MM.1S (cell line): ENCODE results near the gene NME3.
A peak's percentile ranks its signal among the peaks of the same experiment; 100 is the strongest.

Source experiments
- DNase-seq: peaks from one replicate; pipeline ENCODE4 v3.0.0-alpha.2; 2015
- H2AFZ ChIP-seq: fragments of 300-600 bp; sonication (generic); 2 replicates; pipeline ENCODE4 v1.6.0; 2016; ENCODE audit warnings: antibody characterized with exemption, low read length
- H3F3A ChIP-seq: fragments of 300-600 bp; sonication (generic); 2 replicates; pipeline ENCODE4 v1.6.1; 2016; ENCODE audit warnings: mild to moderate bottlenecking, antibody characterized with exemption, low read length, moderate library complexity, mixed read lengths; ENCODE audit not compliant: insufficient read depth
- H3K27ac ChIP-seq: fragments of 300-600 bp; sonication (generic); 2 replicates; pipeline ENCODE4 v1.5.1; 2016; ENCODE audit warnings: mild to moderate bottlenecking, low read length
- H3K27me3 ChIP-seq: fragments of 300-600 bp; sonication (generic); replicated peaks from 2 replicates; pipeline ENCODE4 v1.6.0; 2016; ENCODE audit warnings: low read length; ENCODE audit not compliant: insufficient read depth
- H3K36me3 ChIP-seq: fragments of 300-600 bp; sonication (generic); replicated peaks from 2 replicates; pipeline ENCODE4 v1.6.1; 2016; ENCODE audit warnings: mild to moderate bottlenecking, low read length, mixed read lengths; ENCODE audit not compliant: insufficient read depth
- H3K4me1 ChIP-seq: fragments of 300-600 bp; sonication (generic); 2 replicates; pipeline ENCODE4 v1.6.1; 2016; ENCODE audit warnings: low read length, mixed read lengths
- H3K4me2 ChIP-seq: fragments of 300-600 bp; sonication (generic); 2 replicates; pipeline ENCODE4 v1.6.0; 2016; ENCODE audit warnings: low read depth, low read length
- H3K4me3 ChIP-seq: fragments of 300-600 bp; sonication (generic); 2 replicates; pipeline ENCODE4 v1.5.1; 2016; ENCODE audit warnings: low read length, mixed read lengths
- H3K79me2 ChIP-seq: fragments of 300-600 bp; sonication (generic); 2 replicates; pipeline ENCODE4 v1.6.1; 2016; ENCODE audit warnings: mixed run types, low read length, mixed read lengths
- H3K9ac ChIP-seq: fragments of 300-600 bp; sonication (generic); 2 replicates; pipeline ENCODE4 v1.6.1; 2016; ENCODE audit warnings: low read length, mixed read lengths
- H3K9me2 ChIP-seq: fragments of 300-600 bp; sonication (generic); replicated peaks from 2 replicates; pipeline ENCODE4 v1.6.1; 2016; ENCODE audit warnings: mild to moderate bottlenecking, low read length, mixed read lengths; ENCODE audit not compliant: insufficient read depth
- H3K9me3 ChIP-seq: fragments of 300-600 bp; sonication (generic); replicated peaks from 2 replicates; pipeline ENCODE4 v1.6.1; 2016; ENCODE audit warnings: mild to moderate bottlenecking, low read length, mixed read lengths; ENCODE audit not compliant: insufficient read depth
- H4K20me1 ChIP-seq: fragments of 300-600 bp; sonication (generic); 2 replicates; pipeline ENCODE4 v1.6.1; 2016; ENCODE audit warnings: mild to moderate bottlenecking, low read length, moderate library complexity, mixed read lengths; ENCODE audit not compliant: insufficient read depth
- EZH2 ChIP-seq: fragments of 300-600 bp; sonication (generic); optimal IDR thresholded peaks from 2 replicates; pipeline ENCODE3; 2017; ENCODE audit warnings: low read depth, mild to moderate bottlenecking, antibody characterized with exemption, low read length, mixed read lengths
- EZH2phosphoT487 ChIP-seq: fragments of 300-600 bp; sonication (generic); IDR thresholded peaks from 2 replicates; pipeline ENCODE4 v1.6.1; 2018; ENCODE audit warnings: antibody characterized with exemption, low read length
- TF ChIP-seq, protein P1 (sequence below): fragments of 300-600 bp; sonication (generic); IDR thresholded peaks from 2 replicates; pipeline ENCODE4 v1.5.1; 2016; ENCODE audit warnings: antibody characterized with exemption, low read length, mixed read lengths

Gene NME3

DNA sequence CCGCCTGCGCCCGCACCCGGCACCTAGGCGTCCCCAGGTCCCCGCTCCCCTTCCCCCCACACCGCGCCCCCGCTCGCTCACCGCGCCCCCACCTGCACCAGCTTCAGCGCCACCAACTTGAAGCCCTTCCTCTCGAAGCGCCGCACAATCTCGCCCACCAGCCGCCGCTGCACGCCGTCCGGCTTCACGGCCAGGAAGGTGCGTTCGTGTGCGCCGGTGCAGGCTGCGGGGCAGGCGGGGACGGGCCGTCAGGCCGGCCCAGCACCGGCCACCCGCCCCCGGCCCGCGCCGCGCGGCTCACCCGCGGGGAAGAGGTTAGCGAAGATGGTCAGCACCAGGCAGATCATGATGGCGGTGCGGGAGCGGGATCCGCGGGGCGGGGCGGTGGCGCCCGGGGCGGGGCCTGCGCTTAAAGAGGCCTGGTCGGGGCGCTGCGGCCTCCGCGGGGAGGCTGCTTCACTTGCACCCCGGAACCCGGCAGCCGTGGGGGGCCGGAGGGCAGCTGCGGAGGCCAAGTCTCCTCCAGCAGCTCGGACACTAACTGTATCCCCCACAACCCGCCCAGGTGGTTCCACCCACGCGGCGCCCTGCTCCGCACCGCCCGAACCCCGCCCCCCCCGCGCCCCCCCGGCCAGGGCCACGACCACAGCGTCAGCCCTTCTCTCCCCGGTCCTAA is at the start of gene NME3:
Gene NME3 (minus strand): TSS at position 356 of the 676 bp plus-strand sequence. CDS start 9 bp downstream, at position 347.
- Histone ChIP-seq H3K4me1 (0 out of 2 replicates have a peak, but pooled peaks cover 3% of the 10 kb centered on the region), H3K9ac (peak within 1 kb of the TSS; percentile 98), H3K79me2 (peaks cover 45% of the 10 kb centered on the region), H3K9me3 (no peaks in the 10 kb centered on the region), H4K20me1 (no peaks in the 10 kb centered on the region), H3K4me2 (peak within 1 kb of the TSS; percentile 94), H2AFZ (peak within 1 kb of the TSS; percentile 81), H3K27ac (peak within 1 kb of the TSS; percentile 90), H3K4me3 (peak within 1 kb of the TSS; percentile 96), H3F3A (peaks cover 13% of the 10 kb centered on the region), H3K27me3 (no peaks in the 10 kb centered on the region), H3K9me2 (no peaks in the 10 kb centered on the region), H3K36me3 (no peaks in the 10 kb centered on the region)
- TF ChIP-seq EZH2 (no peak), EZH2phosphoT487 (no peak)
- TF ChIP-seq, protein P1, sequence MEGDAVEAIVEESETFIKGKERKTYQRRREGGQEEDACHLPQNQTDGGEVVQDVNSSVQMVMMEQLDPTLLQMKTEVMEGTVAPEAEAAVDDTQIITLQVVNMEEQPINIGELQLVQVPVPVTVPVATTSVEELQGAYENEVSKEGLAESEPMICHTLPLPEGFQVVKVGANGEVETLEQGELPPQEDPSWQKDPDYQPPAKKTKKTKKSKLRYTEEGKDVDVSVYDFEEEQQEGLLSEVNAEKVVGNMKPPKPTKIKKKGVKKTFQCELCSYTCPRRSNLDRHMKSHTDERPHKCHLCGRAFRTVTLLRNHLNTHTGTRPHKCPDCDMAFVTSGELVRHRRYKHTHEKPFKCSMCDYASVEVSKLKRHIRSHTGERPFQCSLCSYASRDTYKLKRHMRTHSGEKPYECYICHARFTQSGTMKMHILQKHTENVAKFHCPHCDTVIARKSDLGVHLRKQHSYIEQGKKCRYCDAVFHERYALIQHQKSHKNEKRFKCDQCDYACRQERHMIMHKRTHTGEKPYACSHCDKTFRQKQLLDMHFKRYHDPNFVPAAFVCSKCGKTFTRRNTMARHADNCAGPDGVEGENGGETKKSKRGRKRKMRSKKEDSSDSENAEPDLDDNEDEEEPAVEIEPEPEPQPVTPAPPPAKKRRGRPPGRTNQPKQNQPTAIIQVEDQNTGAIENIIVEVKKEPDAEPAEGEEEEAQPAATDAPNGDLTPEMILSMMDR: no peak
- peak; percentile 69 for DNase-seq

DNA sequence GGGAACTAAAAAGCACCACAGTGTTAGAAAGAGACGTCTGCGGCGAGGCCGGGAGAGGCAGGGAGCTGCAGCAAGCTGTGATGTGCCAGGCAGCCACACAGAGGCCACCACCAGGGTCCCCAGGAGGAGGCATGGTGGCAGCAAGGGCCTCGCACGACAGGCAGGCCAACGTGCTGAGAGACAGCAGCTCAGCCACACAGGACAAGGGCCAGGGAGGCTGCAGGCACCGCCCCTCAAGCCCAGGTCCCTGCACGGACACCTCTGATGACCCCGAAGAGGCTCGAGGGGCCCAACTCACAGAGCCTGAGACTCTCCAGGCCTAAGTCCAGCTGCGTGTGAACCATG is 49.6 kb upstream of the NME3 start:
- Histone ChIP-seq H3K9me2 (no peaks in the 10 kb centered on the region), H3K4me1 (peaks cover 5% of the 10 kb centered on the region; the same call in 1 of the 2 replicates), H3K27ac (no peak overlapping the region), H3K79me2 (peaks cover 35% of the 10 kb centered on the region), H2AFZ (no peak overlapping the region), H3K36me3 (no peaks in the 10 kb centered on the region), H3K9ac (no peak overlapping the region), H3K4me2 (no peak overlapping the region), H3F3A (peaks cover 6% of the 10 kb centered on the region), H3K4me3 (no peak overlapping the region), H4K20me1 (no peaks in the 10 kb centered on the region), H3K9me3 (no peaks in the 10 kb centered on the region), H3K27me3 (no peaks in the 10 kb centered on the region)
- no peak for DNase-seq
- no peak for TF ChIP-seq EZH2
- TF ChIP-seq, protein P1: no peak
- TF ChIP-seq EZH2phosphoT487: no peak

DNA sequence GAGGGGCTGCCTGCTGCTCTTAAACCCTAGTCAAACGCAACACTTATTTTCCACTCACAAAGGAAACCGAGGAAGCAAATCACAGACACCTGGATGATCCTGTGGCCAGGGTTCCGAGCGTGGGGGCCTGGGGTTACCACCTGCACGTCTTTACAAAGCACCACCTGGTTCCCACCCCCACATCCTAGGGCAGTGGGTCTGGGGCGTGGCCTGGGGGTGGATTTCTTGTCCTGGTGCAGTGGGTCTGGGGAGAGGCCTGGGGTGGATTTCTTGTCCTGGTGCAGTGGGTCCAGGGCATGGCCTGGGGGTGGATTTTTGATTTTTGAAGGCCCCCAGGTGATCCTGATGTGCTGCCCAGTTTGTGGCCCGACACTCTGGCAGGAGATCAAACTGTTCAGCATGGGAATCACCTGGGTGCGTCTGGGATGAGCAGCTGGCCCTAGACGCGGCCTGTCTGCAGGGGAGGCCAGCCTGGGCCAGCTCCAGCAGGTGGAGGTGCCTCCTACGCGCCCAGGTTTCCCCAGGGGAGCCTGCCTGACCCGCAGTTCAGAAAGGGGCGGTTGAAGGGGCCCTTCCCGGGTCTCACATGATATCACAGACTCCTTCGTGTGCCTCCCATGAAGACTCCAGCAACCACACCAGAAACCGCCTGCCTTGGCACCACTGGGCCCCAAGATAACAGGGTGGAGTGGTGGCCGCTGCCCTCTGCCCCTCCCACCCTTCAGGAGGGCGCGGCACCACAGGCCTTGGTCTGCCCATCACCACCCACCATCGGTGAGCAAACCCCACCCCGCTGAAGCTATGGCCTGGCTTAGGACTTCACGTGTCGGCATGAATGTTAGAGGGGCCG is 49.0 kb upstream of the NME3 start:
- TF ChIP-seq EZH2 (no peak), EZH2phosphoT487 (no peak)
- TF ChIP-seq, protein P1: no peak
- peaks cover 29% of the 10 kb centered on the region for H3K79me2 ChIP-seq
- H3F3A ChIP-seq: peaks cover 2% of the 10 kb centered on the region; the same call in 1 of the 2 replicates
- no peak overlapping the region for H3K4me3 ChIP-seq
- no peak overlapping the region for H3K27ac ChIP-seq
- H2AFZ ChIP-seq: no peak overlapping the region
- H3K4me1 ChIP-seq: peaks cover 2% of the 10 kb centered on the region; the same call in 1 of the 2 replicates
- no peaks in the 10 kb centered on the region for H3K27me3 ChIP-seq
- no peak for DNase-seq
- H3K9ac ChIP-seq: no peak overlapping the region
- no peaks in the 10 kb centered on the region for H3K9me2 ChIP-seq
- H3K36me3 ChIP-seq: no peaks in the 10 kb centered on the region
- H3K9me3 ChIP-seq: no peaks in the 10 kb centered on the region
- no peak overlapping the region for H3K4me2 ChIP-seq
- H4K20me1 ChIP-seq: no peaks in the 10 kb centered on the region
